Kidney (tissue), 14 donors: ENCODE measurements around the gene CD164. TPM values are rescaled to one million over a fixed set of nuclear protein-coding genes. Genes with fewer than 3 reads are reported as not detected.

Experiments
- DNase-seq, 5 donors: peaks; one replicate each; pipeline ENCODE4 v3.0.0-alpha.2; 2013 to 2020
- FAIRE-seq: peaks from 2 replicates; lab custom pipeline; 2012; peaks lifted over from hg19 to GRCh38; lab: Jason Lieb, UNC
- H3K27ac ChIP-seq, 2 donors: one replicate each; pipeline ENCODE4 v1.7.0; 2013; ENCODE audit warnings: low read depth in 2 of 2, low read length in 2 of 2, inconsistent platforms in 1 of 2
- H3K27me3 ChIP-seq: one replicate; pipeline ENCODE4 v1.7.1; 2013; ENCODE audit warnings: low read length, inconsistent platforms; ENCODE audit not compliant: control insufficient read depth, insufficient read depth
- H3K36me3 ChIP-seq, 3 donors: one replicate each; pipeline versions ENCODE4 v1.7.0 to v1.7.1; 2013; ENCODE audit warnings: low read length in 3 of 3, control low read depth in 1 of 3, inconsistent platforms in 1 of 3; ENCODE audit not compliant: insufficient read depth in 3 of 3, control insufficient read depth in 2 of 3
- H3K4me1 ChIP-seq, 3 donors: one replicate each; pipeline versions ENCODE4 v1.7.0 to v1.7.1; 2013; ENCODE audit warnings: low read length in 3 of 3, inconsistent platforms in 1 of 3, low read depth in 1 of 3; ENCODE audit not compliant: control insufficient read depth in 2 of 3, insufficient read depth in 2 of 3
- H3K4me3 ChIP-seq, 3 donors: one replicate each; pipeline versions ENCODE4 v1.7.0 to v1.8.1; 2013; ENCODE audit warnings: low read length in 3 of 3, control low read depth in 1 of 3, inconsistent platforms in 1 of 3
- H3K9ac ChIP-seq, 3 donors: one replicate each; pipeline versions ENCODE4 v1.7.0 to v1.7.1; 2013; ENCODE audit warnings: low read length in 3 of 3, control low read depth in 1 of 3, inconsistent platforms in 1 of 3
- H3K9me3 ChIP-seq, 3 donors: one replicate each; pipeline versions ENCODE4 v1.7.0 to v1.7.1; 2013; ENCODE audit warnings: low read length in 3 of 3, control low read depth in 1 of 3, inconsistent platforms in 1 of 3; ENCODE audit not compliant: control insufficient read depth in 2 of 3, insufficient read depth in 1 of 3
- CTCF ChIP-seq: IDR thresholded peaks from 3 replicates; pipeline ENCODE4 v1.5.1; 2012; ENCODE audit warnings: mild to moderate bottlenecking, moderate library complexity, borderline replicate concordance; ENCODE audit not compliant: insufficient read depth; ENCODE audit errors: extremely low read depth
- intact Hi-C: fragments of 100-400 bp; cut with DNase I; formaldehyde crosslinking; loops from one replicate; pipeline ENCODE4 v1.11.1; 2022
- polyA plus RNA-seq: library from polyadenylated mRNA; stranded (reverse); fragments of 350-450 nt; fragmentation: Illumina TruSeq; extraction: RNeasy Lipid Tissue Mini Kit (QIAGEN cat#74804); gene quantifications from one replicate; pipeline ENCODE4 v1.2.3, GENCODE V29; 2014; ENCODE audit warnings: low read depth, low replicate concordance; ENCODE audit not compliant: insufficient read depth
- total RNA-seq: library from RNA; stranded (reverse); fragmentation: NEBNext Ultra II Directional; extraction: Animal tissue kit (Norgen Biotek cat#: 25700); gene quantifications from one replicate; pipeline ENCODE4 v1.2.1, GENCODE V29; 2021
- donor health status: control.
- donor health status: control.
- donor health status: control.
- donor health status: control.
- donor health status: control.
- donor health status: DM: yes; HTN: yes; CAD: no.
- donor health status: Normal renal cell carcinoma (clear cell type).

CD164 gene
- total and polyA plus RNA-seq, 2 donors from 2014 or later = 205 to 267 TPM

- Histone ChIP-seq H3K9ac (no peak overlapping the region), H3K4me1 (peaks cover 0 to 6% (median 2%) of the 10 kb centered on the region in 3 donors), H3K9me3 (no peaks in the 10 kb centered on the region), H3K36me3 (no peaks in the 10 kb centered on the region), H3K27ac (no peak overlapping the region), H3K27me3 (no peaks in the 10 kb centered on the region), H3K4me3 (no peak overlapping the region)
- DNase-seq (no peak), FAIRE-seq (no peak)
- intact Hi-C loops = no loop called here
- TF ChIP-seq CTCF = no peak
Measured at GRCh38 chr6:109331081-109331480, 51.2 kb downstream of the CD164 start.

GRCh38 chr6:109330263-109330662 is 52.0 kb downstream of the CD164 start:
- H3K27me3 ChIP-seq = no peaks in the 10 kb centered on the region
- peaks cover 0 to 6% (median 2%) of the 10 kb centered on the region in 3 donors for H3K4me1 ChIP-seq
- TF ChIP-seq CTCF = no peak
- H3K36me3 ChIP-seq = no peaks in the 10 kb centered on the region
- no peaks in the 10 kb centered on the region for H3K9me3 ChIP-seq
- intact Hi-C loops = no loop called here
- no peak overlapping the region for H3K27ac ChIP-seq
- H3K4me3 ChIP-seq = no peak overlapping the region
- FAIRE-seq = no peak
- DNase-seq = no peak
- H3K9ac ChIP-seq = no peak overlapping the region

- intact Hi-C loops = no loop called here
- H3K4me3 ChIP-seq = no peak overlapping the region
- H3K9ac ChIP-seq = no peak overlapping the region
- H3K9me3 ChIP-seq = no peaks in the 10 kb centered on the region
- no peaks in the 10 kb centered on the region for H3K36me3 ChIP-seq
- H3K27me3 ChIP-seq = no peaks in the 10 kb centered on the region
- no peak for TF ChIP-seq CTCF
- FAIRE-seq (no peak), DNase-seq (no peak)
- H3K27ac ChIP-seq = no peak overlapping the region
- H3K4me1 ChIP-seq = peaks cover 0 to 6% (median 2%) of the 10 kb centered on the region in 3 donors
Measured at GRCh38 chr6:109328629-109329028, 53.6 kb downstream of the CD164 start.

- H3K4me1 ChIP-seq = peaks cover 0 to 6% (median 2%) of the 10 kb centered on the region in 3 donors
- no peaks in the 10 kb centered on the region for H3K27me3 ChIP-seq
- H3K4me3 ChIP-seq = no peak overlapping the region
- no peaks in the 10 kb centered on the region for H3K36me3 ChIP-seq
- H3K9me3 ChIP-seq = no peaks in the 10 kb centered on the region
- intact Hi-C loops = no loop called here
- H3K9ac ChIP-seq = no peak overlapping the region
- FAIRE-seq = no peak
- no peak overlapping the region for H3K27ac ChIP-seq
- no peak for TF ChIP-seq CTCF
- no peak for DNase-seq
Measured at GRCh38 chr6:109327959-109328358, 54.3 kb downstream of the CD164 start.
